SK-N-SH treated with all-trans-retinoic acid at 6 μM for 48 hours (cell line): ENCODE results near the gene GPHN.

Experiments used
- ATAC-seq: fragments of 200-7000 bp; cut with Tn5 transposase; 3 replicates; pipeline ENCODE4 v1.9.1; 2020; ENCODE audit warnings: mild to moderate bottlenecking, moderate library complexity
- ARNTL ChIP-seq: fragments of 450-650 bp; formaldehyde crosslinking; IDR thresholded peaks from 2 replicates; pipeline ENCODE4 v1.5.0; 2020; ENCODE audit warnings: low read depth, mild to moderate bottlenecking, moderate library complexity, borderline replicate concordance
- CREB5 ChIP-seq: fragments of 250-450 bp; sonication (Bioruptor Pico); IDR thresholded peaks from 2 replicates; pipeline ENCODE4 v1.5.1; 2020; ENCODE audit warnings: low read depth, mild to moderate bottlenecking, moderate library complexity
- CSDC2 ChIP-seq: fragments of 250-450 bp; sonication (Bioruptor Pico); IDR thresholded peaks from 2 replicates; pipeline ENCODE4 v1.5.0; 2020; ENCODE audit warnings: mild to moderate bottlenecking, moderate library complexity
- ESRRG ChIP-seq: fragments of 250-450 bp; sonication (Bioruptor Pico); IDR thresholded peaks from 2 replicates; pipeline ENCODE4 v1.6.1; 2021; ENCODE audit warnings: mild to moderate bottlenecking
- GLIS3 ChIP-seq: fragments of 250-450 bp; sonication (Bioruptor Pico); IDR thresholded peaks from 2 replicates; pipeline ENCODE4 v1.5.0; 2020; ENCODE audit warnings: mild to moderate bottlenecking, moderate library complexity
- ISL1 ChIP-seq: fragments of 250-450 bp; sonication (Bioruptor Pico); IDR thresholded peaks from 2 replicates; pipeline ENCODE4 v2.1.2; 2022; ENCODE audit warnings: mild to moderate bottlenecking, moderate library complexity
- OSR1 ChIP-seq: fragments of 250-450 bp; sonication (Bioruptor Pico); IDR thresholded peaks from 2 replicates; pipeline ENCODE4 v1.8.0; 2022; ENCODE audit warnings: moderate library complexity, mild to moderate bottlenecking, inconsistent platforms
- PPARA ChIP-seq: fragments of 250-450 bp; sonication (Bioruptor Pico); IDR thresholded peaks from 2 replicates; pipeline ENCODE4 v1.5.0; 2020; ENCODE audit warnings: mild to moderate bottlenecking, borderline replicate concordance
- SNAI2 ChIP-seq: fragments of 250-450 bp; sonication (Bioruptor Pico); IDR thresholded peaks from 2 replicates; pipeline ENCODE4 v1.5.0; 2020; ENCODE audit warnings: mild to moderate bottlenecking, moderate library complexity
- TCF4 ChIP-seq: fragments of 250-450 bp; sonication (Bioruptor Pico); IDR thresholded peaks from 2 replicates; pipeline ENCODE4 v1.8.0; 2021; ENCODE audit warnings: mild to moderate bottlenecking, moderate library complexity, borderline replicate concordance
- TOX ChIP-seq: fragments of 250-450 bp; sonication (Bioruptor Pico); IDR thresholded peaks from 2 replicates; pipeline ENCODE4 v1.8.0; 2021; ENCODE audit warnings: mild to moderate bottlenecking, moderate library complexity, borderline replicate concordance
- TSHZ2 ChIP-seq: fragments of 250-450 bp; sonication (Bioruptor Pico); IDR thresholded peaks from 2 replicates; pipeline ENCODE4 v1.5.0; 2020; ENCODE audit warnings: mild to moderate bottlenecking, moderate library complexity
- ZC3H10 ChIP-seq: fragments of 250-450 bp; sonication (Bioruptor Pico); IDR thresholded peaks from 2 replicates; pipeline ENCODE4 v1.5.1; 2021; ENCODE audit warnings: mild to moderate bottlenecking, moderate library complexity
- ZFP3 ChIP-seq: fragments of 250-450 bp; sonication (Bioruptor Pico); IDR thresholded peaks from 2 replicates; pipeline ENCODE4 v1.5.0; 2020; ENCODE audit warnings: mild to moderate bottlenecking, moderate library complexity
- ZFP30 ChIP-seq: fragments of 450-650 bp; formaldehyde crosslinking; IDR thresholded peaks from 2 replicates; pipeline ENCODE4 v1.5.0; 2022; ENCODE audit warnings: mild to moderate bottlenecking, moderate library complexity
- ZNF565 ChIP-seq: fragments of 450-650 bp; formaldehyde crosslinking; conservative IDR thresholded peaks from 2 replicates; pipeline ENCODE4 v1.5.0; 2020; ENCODE audit warnings: low read depth, mild to moderate bottlenecking, moderate library complexity
- ZNF70 ChIP-seq: fragments of 450-650 bp; formaldehyde crosslinking; IDR thresholded peaks from 2 replicates; pipeline ENCODE4 v1.5.0; 2020; ENCODE audit warnings: mild to moderate bottlenecking, moderate library complexity
- ZNF8 ChIP-seq: fragments of 450-650 bp; formaldehyde crosslinking; IDR thresholded peaks from 2 replicates; pipeline ENCODE4 v1.5.0; 2020; ENCODE audit warnings: mild to moderate bottlenecking, moderate library complexity
- TF ChIP-seq, protein P1 (sequence below): fragments of 250-450 bp; sonication (Bioruptor Pico); IDR thresholded peaks from 2 replicates; pipeline ENCODE4 v1.8.0; 2020; ENCODE audit warnings: mild to moderate bottlenecking, moderate library complexity, borderline replicate concordance
- TF ChIP-seq, protein P2 (sequence below): fragments of 250-450 bp; sonication (Bioruptor Pico); IDR thresholded peaks from 2 replicates; pipeline ENCODE4 v1.8.0; 2021; ENCODE audit warnings: low read depth, mild to moderate bottlenecking, moderate library complexity, borderline replicate concordance
- TF ChIP-seq, protein P3 (sequence below): fragments of 250-450 bp; sonication (Bioruptor Pico); IDR thresholded peaks from 2 replicates; pipeline ENCODE4 v1.5.1; 2021; ENCODE audit warnings: mild to moderate bottlenecking, moderate library complexity

GPHN gene

GRCh38 chr14:66613344-66613743 is 105.4 kb downstream of the GPHN start:
- TF ChIP-seq OSR1: no peak
- TF ChIP-seq ZNF70: no peak
- no peak for TF ChIP-seq CREB5 (CRISPR knock-in tag)
- TF ChIP-seq, protein P1, sequence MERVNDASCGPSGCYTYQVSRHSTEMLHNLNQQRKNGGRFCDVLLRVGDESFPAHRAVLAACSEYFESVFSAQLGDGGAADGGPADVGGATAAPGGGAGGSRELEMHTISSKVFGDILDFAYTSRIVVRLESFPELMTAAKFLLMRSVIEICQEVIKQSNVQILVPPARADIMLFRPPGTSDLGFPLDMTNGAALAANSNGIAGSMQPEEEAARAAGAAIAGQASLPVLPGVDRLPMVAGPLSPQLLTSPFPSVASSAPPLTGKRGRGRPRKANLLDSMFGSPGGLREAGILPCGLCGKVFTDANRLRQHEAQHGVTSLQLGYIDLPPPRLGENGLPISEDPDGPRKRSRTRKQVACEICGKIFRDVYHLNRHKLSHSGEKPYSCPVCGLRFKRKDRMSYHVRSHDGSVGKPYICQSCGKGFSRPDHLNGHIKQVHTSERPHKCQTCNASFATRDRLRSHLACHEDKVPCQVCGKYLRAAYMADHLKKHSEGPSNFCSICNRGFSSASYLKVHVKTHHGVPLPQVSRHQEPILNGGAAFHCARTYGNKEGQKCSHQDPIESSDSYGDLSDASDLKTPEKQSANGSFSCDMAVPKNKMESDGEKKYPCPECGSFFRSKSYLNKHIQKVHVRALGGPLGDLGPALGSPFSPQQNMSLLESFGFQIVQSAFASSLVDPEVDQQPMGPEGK (CRISPR knock-in tag): no peak
- TF ChIP-seq, protein P2, sequence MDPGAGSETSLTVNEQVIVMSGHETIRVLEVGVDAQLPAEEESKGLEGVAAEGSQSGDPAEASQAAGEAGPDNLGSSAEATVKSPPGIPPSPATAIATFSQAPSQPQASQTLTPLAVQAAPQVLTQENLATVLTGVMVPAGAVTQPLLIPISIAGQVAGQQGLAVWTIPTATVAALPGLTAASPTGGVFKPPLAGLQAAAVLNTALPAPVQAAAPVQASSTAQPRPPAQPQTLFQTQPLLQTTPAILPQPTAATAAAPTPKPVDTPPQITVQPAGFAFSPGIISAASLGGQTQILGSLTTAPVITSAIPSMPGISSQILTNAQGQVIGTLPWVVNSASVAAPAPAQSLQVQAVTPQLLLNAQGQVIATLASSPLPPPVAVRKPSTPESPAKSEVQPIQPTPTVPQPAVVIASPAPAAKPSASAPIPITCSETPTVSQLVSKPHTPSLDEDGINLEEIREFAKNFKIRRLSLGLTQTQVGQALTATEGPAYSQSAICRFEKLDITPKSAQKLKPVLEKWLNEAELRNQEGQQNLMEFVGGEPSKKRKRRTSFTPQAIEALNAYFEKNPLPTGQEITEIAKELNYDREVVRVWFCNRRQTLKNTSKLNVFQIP (CRISPR knock-in tag): no peak
- no peak for TF ChIP-seq CSDC2 (CRISPR knock-in tag)
- TF ChIP-seq ARNTL: no peak
- TF ChIP-seq SNAI2 (CRISPR knock-in tag): no peak
- TF ChIP-seq PPARA (CRISPR knock-in tag): no peak
- no peak for TF ChIP-seq ISL1 (CRISPR knock-in tag)
- no peak for TF ChIP-seq ZFP30
- no peak for TF ChIP-seq TCF4
- no peak for TF ChIP-seq ZFP3 (CRISPR knock-in tag)
- TF ChIP-seq ESRRG (CRISPR knock-in tag): no peak
- no peak for TF ChIP-seq ZNF565 (CRISPR knock-in tag)
- TF ChIP-seq ZC3H10 (CRISPR knock-in tag): no peak
- TF ChIP-seq ZNF8: no peak
- ATAC-seq: no peak

- no peak for ATAC-seq
- no peak for TF ChIP-seq PPARA (CRISPR knock-in tag)
- TF ChIP-seq, all 23 proteins: peak for 0
Measured at GRCh38 chr14:66619952-66620351, 112.0 kb downstream of the GPHN start.

- ATAC-seq: peak; percentile 43
- TF ChIP-seq TCF4 (no peak), ZNF70 (no peak)
- TF ChIP-seq, protein P2 (CRISPR knock-in tag): no peak
- TF ChIP-seq, protein P1 (CRISPR knock-in tag): no peak
- TF ChIP-seq, all 23 proteins: peak for 0
Measured at GRCh38 chr14:66623838-66624237, 115.9 kb downstream of the GPHN start.

GRCh38 chr14:66624336-66624937 is 116.5 kb downstream of the GPHN start:
- ATAC-seq: peak; percentile 100

GRCh38 chr14:66628636-66629035 is 120.7 kb downstream of the GPHN start:
- no peak for ATAC-seq
- TF ChIP-seq TOX (no peak), TSHZ2 (CRISPR knock-in tag) (no peak), ZC3H10 (CRISPR knock-in tag) (no peak), ESRRG (CRISPR knock-in tag) (no peak), ZNF70 (no peak), ZFP30 (no peak), ZFP3 (CRISPR knock-in tag) (no peak)
- TF ChIP-seq, protein P3, sequence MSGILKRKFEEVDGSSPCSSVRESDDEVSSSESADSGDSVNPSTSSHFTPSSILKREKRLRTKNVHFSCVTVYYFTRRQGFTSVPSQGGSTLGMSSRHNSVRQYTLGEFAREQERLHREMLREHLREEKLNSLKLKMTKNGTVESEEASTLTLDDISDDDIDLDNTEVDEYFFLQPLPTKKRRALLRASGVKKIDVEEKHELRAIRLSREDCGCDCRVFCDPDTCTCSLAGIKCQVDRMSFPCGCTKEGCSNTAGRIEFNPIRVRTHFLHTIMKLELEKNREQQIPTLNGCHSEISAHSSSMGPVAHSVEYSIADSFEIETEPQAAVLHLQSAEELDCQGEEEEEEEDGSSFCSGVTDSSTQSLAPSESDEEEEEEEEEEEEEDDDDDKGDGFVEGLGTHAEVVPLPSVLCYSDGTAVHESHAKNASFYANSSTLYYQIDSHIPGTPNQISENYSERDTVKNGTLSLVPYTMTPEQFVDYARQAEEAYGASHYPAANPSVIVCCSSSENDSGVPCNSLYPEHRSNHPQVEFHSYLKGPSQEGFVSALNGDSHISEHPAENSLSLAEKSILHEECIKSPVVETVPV (CRISPR knock-in tag): no peak

More at GRCh38 chr14:66624336-66624937, 116.5 kb downstream of the GPHN start:
- TF ChIP-seq ISL1 (CRISPR knock-in tag): 0 out of 2 replicates have a peak, but pooled peaks have one; percentile 16
- no peak for TF ChIP-seq GLIS3 (CRISPR knock-in tag)
